WI38 (cell line): ENCODE results near the gene ADAMTS4.

Experiments
- H3K4me3 ChIP-seq: 2 replicates; pipeline ENCODE4 v1.5.1; 2011; ENCODE audit warnings: low read depth, mild to moderate bottlenecking, control low read depth, low read length
- TF ChIP-seq, protein P1 (sequence below): IDR thresholded peaks from 2 replicates; pipeline ENCODE4 v1.5.1; 2012; ENCODE audit warnings: low read depth, mild to moderate bottlenecking, control low read depth, low read length

ADAMTS4 gene

DNA sequence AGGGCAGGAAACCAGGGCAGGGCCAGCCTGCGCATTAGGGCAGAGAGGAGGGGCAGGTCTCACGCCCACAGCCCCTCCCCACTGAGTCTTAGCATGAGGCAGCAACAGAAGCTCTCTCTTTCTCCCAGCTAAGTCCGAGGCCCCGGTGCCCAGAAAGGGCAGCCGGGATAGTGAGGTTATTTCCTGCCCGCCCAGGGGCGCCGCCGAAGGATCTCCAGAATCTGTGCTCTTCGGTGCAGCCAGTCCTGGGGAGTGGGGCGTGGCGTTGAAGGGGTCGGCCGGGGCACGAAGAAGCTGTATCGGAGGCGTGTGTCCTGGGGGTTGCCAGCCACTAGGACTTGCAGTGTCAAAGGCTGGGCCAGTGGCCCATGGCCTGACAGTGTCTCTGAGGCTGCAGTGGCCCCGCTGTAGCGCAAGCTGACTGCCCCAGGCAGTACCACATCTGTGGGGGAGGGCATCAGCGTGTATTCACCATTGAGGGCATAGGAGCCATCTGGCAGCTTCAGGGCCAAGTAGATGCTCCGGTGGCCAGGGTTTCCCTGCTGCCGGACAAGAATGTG lies 7.8 kb downstream of the ADAMTS4 start:
- TF ChIP-seq, protein P1, sequence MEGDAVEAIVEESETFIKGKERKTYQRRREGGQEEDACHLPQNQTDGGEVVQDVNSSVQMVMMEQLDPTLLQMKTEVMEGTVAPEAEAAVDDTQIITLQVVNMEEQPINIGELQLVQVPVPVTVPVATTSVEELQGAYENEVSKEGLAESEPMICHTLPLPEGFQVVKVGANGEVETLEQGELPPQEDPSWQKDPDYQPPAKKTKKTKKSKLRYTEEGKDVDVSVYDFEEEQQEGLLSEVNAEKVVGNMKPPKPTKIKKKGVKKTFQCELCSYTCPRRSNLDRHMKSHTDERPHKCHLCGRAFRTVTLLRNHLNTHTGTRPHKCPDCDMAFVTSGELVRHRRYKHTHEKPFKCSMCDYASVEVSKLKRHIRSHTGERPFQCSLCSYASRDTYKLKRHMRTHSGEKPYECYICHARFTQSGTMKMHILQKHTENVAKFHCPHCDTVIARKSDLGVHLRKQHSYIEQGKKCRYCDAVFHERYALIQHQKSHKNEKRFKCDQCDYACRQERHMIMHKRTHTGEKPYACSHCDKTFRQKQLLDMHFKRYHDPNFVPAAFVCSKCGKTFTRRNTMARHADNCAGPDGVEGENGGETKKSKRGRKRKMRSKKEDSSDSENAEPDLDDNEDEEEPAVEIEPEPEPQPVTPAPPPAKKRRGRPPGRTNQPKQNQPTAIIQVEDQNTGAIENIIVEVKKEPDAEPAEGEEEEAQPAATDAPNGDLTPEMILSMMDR = no peak
- no peak overlapping the region for H3K4me3 ChIP-seq

DNA sequence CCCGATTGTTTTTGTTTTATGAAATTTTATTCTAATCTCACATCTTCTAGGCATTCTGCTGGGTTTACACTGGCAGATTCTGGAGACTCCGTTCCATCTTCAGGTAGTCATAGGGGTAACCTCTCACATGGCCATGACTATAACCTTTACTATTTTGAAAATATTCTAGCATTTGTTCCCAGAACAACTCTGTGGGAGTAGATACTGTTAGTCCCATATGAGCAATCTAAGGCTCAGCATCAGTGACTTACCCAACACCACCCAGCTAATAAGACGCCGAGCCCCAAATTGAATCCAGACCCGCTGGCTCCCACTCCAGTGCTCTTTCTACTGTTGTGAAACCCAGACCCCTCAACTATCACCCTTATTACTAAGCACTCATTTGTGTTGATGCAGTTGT lies 9.8 kb downstream of the ADAMTS4 start:
- TF ChIP-seq, protein P1 = no peak
- H3K4me3 ChIP-seq = no peak overlapping the region

DNA sequence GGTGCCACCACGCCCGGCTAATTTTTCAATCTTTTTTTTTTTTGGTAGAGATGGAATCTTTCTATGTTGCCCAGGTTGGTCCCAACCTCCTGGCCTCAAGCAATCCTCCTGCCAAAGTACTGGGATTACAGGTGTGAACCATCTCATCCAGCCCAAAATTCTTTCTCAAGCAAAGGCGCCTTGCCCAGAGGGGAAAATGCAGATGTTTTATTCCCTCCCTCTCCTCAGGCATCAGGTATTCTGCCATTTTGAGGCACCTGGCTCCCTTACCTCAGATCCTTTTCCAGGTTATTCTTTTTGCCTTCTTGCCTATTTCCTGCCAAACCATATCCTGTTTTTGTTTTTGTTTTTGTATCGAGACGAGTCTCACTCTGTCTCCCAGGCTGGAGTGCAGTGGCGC lies 10.5 kb downstream of the ADAMTS4 start:
- TF ChIP-seq, protein P1 = no peak
- no peak overlapping the region for H3K4me3 ChIP-seq

DNA sequence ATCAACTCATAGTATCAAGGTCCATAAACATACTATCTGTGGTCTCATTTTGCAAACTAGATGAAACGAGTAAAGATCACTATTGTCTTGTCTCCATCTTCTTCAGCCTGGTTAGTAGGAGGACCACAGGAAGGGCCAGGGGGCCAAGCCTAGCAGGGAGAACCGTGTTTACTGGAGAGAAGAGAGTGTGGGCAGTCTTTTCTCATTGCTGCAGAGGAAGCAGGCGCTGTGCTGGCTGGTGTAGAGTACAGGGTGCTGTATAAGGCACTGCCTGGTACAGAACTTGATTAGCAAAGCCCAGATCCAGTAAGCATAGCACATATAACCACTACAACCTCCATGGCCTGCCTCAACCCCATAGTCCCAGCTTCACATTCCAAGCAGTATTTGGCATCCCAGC lies 11.5 kb downstream of the ADAMTS4 start:
- TF ChIP-seq, protein P1 = no peak
- no peak overlapping the region for H3K4me3 ChIP-seq

DNA sequence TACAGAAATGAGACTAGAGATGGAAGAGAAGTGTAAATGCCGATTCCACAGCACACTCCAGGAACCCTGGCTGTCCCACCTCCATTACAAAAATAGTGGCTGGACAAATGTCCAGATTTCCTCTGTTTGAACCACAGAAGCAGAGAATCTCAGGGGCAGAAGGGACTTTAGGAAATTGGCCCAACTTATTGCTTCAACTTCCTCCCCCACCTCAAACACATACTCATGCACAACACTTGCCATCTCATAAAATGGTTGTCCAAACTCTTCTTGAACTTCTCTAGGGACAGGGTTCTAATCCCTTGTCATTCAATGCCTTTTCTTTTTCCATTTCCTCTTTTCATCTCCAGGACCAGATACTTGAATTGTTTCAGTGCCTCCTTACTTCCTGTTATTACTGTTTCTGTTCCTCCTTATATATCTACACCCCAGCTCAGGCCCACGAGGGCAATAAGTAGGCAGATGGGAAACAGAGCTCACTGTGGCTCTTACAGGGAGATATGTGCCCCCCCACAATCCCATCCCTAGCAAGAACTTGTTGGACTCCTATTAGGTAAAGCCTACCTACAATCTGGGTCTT lies 13.0 kb downstream of the ADAMTS4 start:
- no peak overlapping the region for H3K4me3 ChIP-seq
- TF ChIP-seq, protein P1 = no peak

DNA sequence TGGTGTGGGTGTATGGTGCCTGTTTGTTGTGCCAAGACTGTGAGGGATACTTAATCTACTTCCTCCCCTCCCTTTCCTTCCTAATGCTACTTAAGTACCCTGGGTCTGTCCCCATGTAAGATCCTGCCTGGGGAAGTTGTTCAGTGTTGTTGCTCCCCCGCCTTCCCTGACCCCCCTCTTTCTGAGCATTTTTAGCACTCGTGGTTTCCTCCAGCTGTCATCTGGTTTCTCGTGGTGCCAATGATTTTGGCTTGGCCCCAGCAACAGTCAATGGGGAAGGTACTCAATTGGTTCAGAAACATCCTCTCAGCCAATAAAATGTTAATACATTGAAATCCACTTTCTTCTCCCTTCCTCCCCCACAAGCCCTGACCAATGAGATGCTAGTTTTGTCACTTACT lies 13.6 kb downstream of the ADAMTS4 start:
- TF ChIP-seq, protein P1 = no peak
- H3K4me3 ChIP-seq = no peak overlapping the region

DNA sequence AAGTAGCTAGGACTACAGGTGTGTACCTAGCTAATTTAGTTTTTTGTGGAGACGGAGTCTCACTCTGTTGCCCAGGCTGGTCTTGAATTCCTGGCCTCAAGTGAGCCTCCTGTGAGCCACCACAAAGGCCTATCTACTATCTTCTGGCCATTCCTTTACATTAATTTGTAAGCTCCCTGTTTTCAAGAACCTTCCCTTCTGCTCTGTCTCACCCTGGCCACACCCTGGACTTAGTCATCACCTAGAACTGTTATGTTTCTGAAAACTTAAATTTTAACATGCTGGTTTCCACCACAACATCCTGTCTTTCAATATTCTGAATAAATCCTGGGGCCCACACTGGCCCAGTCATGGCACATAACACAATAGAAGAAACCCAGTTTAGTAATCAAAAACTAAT lies 16.6 kb downstream of the ADAMTS4 start:
- no peak overlapping the region for H3K4me3 ChIP-seq
- TF ChIP-seq, protein P1 = no peak
